ENCODE measurements around the gene TNNI3.
"Not testable (repeated sequence)": the region's sequence is repeated elsewhere in the genome, so short reads cannot be mapped to it uniquely, and the experiment has no call there.

- not testable (repeated sequence) for TF ChIP-seq EZH2phosphoT487 (IDR thresholded peaks at IDR 0.05; ENCODE audit: borderline replicate concordance, low read depth, low read length)
- TF ChIP-seq CTCF (conservative IDR thresholded peaks at IDR 0.05; ENCODE audit: low read length): peak; percentile 30; the same call in 1 of the 2 replicates
Measured at GRCh38 chr19:55202199-55202598, 44.7 kb upstream of the TNNI3 start.

All from OCI-LY7 (cell line).